GM19324 (cell line): ENCODE data around the gene FSTL5.
"Not testable (repeated sequence)": the region's sequence is repeated elsewhere in the genome, so short reads cannot be mapped to it uniquely, and the experiment has no call there.

ENCODE experiments used
- ATAC-seq: cut with Tn5 transposase; IDR thresholded peaks from one replicate; pipeline ENCODE4 v1.9.1; 2021; ENCODE audit warnings: mild to moderate bottlenecking, moderate library complexity; ENCODE audit not compliant: unreplicated experiment, low FRiP score

The FSTL5 gene

GRCh38 chr4:162104459-162105124 lies 59.2 kb downstream of the FSTL5 start:
- no peak for ATAC-seq

- ATAC-seq, result not testable (repeated sequence)
Observed at GRCh38 chr4:162103908-162104307, 59.9 kb downstream of the FSTL5 start.

- no peak for ATAC-seq
Observed at GRCh38 chr4:162102713-162103112, 61.1 kb downstream of the FSTL5 start.

GRCh38 chr4:162101337-162101736 lies 62.5 kb downstream of the FSTL5 start:
- no peak for ATAC-seq

- ATAC-seq, result no peak
Observed at GRCh38 chr4:162075726-162076125, 88.1 kb downstream of the FSTL5 start.

- no peak for ATAC-seq
Observed at GRCh38 chr4:162061214-162061613, 102.6 kb downstream of the FSTL5 start.

GRCh38 chr4:162059656-162060055 lies 104.1 kb downstream of the FSTL5 start:
- ATAC-seq, result no peak

GRCh38 chr4:162056990-162057389 lies 106.8 kb downstream of the FSTL5 start:
- no peak for ATAC-seq

GRCh38 chr4:162046135-162046534 lies 117.7 kb downstream of the FSTL5 start:
- ATAC-seq, result no peak

GRCh38 chr4:162038112-162038511 lies 125.7 kb downstream of the FSTL5 start:
- no peak for ATAC-seq

- no peak for ATAC-seq
Observed at GRCh38 chr4:162017863-162018262, 145.9 kb downstream of the FSTL5 start.

- ATAC-seq, result no peak
Observed at GRCh38 chr4:162016991-162017390, 146.8 kb downstream of the FSTL5 start.

- ATAC-seq, result no peak
Observed at GRCh38 chr4:162016219-162016618, 147.6 kb downstream of the FSTL5 start.

- ATAC-seq, result no peak
Observed at GRCh38 chr4:162015090-162015489, 148.7 kb downstream of the FSTL5 start.

GRCh38 chr4:162011089-162011488 lies 152.7 kb downstream of the FSTL5 start:
- no peak for ATAC-seq

- no peak for ATAC-seq
Observed at GRCh38 chr4:162010362-162010761, 153.4 kb downstream of the FSTL5 start.

- ATAC-seq, result no peak
Observed at GRCh38 chr4:161992317-161992716, 171.5 kb downstream of the FSTL5 start.

- no peak for ATAC-seq
Observed at GRCh38 chr4:161991811-161992210, 172.0 kb downstream of the FSTL5 start.

GRCh38 chr4:161990721-161991120 lies 173.1 kb downstream of the FSTL5 start:
- ATAC-seq, result no peak

- ATAC-seq, result no peak
Observed at GRCh38 chr4:161988946-161989345, 174.9 kb downstream of the FSTL5 start.

- no peak for ATAC-seq
Observed at GRCh38 chr4:161987611-161988010, 176.2 kb downstream of the FSTL5 start.

- ATAC-seq, result no peak
Observed at GRCh38 chr4:161952382-161952781, 211.4 kb downstream of the FSTL5 start.
